Loucy (cell line): ENCODE data around the gene CD164.

Experiments
- EZH2phosphoT487 ChIP-seq: fragments of 200-600 bp; IDR thresholded peaks from 2 replicates; pipeline ENCODE4 v1.6.1; 2018; ENCODE audit warnings: antibody characterized with exemption, mild to moderate bottlenecking, moderate library complexity, borderline replicate concordance
- TF ChIP-seq, protein P1 (sequence below): fragments of 200-600 bp; sonication (generic); conservative IDR thresholded peaks from 2 replicates; pipeline ENCODE4 v1.5.1; 2014; ENCODE audit warnings: mild to moderate bottlenecking, antibody characterized with exemption, low read length

DNA sequence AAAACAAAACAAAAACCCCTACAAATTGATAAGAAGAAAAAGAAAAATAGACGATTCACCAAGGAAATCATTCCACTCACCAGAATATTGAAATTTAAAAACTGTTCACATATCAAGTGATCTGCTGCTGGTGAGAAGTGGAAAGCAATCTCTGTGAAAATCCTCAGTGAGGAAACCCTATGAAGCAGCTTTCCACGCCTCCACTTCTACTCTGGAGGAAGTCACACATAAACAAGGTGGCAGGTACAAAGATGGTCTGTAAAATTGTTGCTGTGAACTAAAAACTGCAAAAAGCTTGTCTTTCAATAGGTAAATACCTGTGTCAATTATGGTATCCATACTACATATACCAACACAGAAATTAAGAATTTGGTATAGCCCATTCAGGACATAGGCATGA, 18.5 kb downstream of the CD164 start:
- TF ChIP-seq, protein P1, sequence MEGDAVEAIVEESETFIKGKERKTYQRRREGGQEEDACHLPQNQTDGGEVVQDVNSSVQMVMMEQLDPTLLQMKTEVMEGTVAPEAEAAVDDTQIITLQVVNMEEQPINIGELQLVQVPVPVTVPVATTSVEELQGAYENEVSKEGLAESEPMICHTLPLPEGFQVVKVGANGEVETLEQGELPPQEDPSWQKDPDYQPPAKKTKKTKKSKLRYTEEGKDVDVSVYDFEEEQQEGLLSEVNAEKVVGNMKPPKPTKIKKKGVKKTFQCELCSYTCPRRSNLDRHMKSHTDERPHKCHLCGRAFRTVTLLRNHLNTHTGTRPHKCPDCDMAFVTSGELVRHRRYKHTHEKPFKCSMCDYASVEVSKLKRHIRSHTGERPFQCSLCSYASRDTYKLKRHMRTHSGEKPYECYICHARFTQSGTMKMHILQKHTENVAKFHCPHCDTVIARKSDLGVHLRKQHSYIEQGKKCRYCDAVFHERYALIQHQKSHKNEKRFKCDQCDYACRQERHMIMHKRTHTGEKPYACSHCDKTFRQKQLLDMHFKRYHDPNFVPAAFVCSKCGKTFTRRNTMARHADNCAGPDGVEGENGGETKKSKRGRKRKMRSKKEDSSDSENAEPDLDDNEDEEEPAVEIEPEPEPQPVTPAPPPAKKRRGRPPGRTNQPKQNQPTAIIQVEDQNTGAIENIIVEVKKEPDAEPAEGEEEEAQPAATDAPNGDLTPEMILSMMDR, result no peak
- no peak for TF ChIP-seq EZH2phosphoT487
